HG02642 (cell line): ENCODE data around the gene EIF1AD.
"Not testable (repeated sequence)": the region's sequence is repeated elsewhere in the genome, so short reads cannot be mapped to it uniquely, and the experiment has no call there.

Source experiments
- ATAC-seq: cut with Tn5 transposase; IDR thresholded peaks from one replicate; pipeline ENCODE4 v1.9.1; 2021; ENCODE audit warnings: mild to moderate bottlenecking; ENCODE audit not compliant: unreplicated experiment, poor library complexity

The EIF1AD gene

DNA sequence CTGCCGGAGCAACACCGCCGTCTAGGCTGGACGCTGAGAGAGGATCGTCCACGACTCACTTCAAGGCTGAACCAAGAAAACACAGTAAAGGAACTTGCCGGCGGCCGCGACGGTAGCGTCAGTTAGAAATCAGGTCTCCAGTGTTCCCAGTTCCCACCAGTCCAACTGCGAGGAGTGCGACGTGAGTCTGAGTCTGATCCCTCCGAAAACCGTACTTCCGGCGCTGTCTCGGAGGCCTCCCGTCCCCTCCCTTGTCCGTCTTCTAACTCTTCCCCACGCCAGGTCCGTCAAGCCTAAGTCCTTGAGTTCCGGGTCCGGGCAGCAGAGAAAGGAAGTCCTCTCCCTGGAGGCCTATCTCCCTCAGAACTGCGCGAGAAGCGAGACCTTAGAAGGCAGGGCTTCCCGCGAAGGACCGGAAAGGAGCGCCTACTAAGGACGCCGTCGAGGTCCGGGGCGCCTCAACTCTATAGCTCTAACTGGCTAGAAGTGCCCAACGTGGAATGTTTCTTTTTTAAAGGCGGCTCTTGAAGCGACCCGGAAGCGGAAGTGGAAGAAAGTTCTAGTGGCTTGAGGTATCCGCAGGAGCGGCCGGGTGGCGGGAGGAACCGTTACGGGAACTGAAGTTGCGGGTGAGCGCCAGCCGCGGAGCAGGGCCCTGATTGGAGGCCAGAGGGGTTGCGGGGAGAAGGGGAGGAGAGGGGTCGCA, at the start of gene EIF1AD, which contains the start of gene BANF1:
TSS of gene EIF1AD (minus strand) at position 216 of the 706 bp plus-strand sequence. CDS start 1,768 bp downstream, outside the sequence.
TSS of gene BANF1 (plus strand) at position 562 of the 706 bp plus-strand sequence. CDS start 748 bp downstream, outside the sequence.
- ATAC-seq: peak; percentile 83

DNA sequence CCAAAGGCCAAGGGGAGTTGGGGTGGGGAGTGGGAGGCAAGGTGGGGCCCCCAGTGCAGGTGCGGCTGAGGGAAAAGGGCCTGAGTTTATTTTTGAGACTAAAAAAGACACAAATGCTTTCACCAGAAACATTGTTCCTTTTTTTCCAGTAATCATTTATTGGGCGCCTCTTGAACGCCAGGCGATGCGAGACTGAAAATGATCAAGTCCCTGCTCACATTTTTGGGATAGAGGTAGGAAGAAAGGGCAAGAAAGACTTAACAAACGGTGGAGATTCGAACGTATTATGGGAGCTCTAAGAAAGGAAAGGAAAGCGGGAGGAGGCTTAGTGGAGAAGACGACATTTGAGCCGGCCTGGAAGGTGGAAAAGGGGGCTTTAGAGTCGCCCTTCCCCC, 49.4 kb upstream of the EIF1AD start:
- ATAC-seq: no peak

GRCh38 chr11:66050581-66051231, 48.7 kb upstream of the EIF1AD start:
- no peak for ATAC-seq

DNA sequence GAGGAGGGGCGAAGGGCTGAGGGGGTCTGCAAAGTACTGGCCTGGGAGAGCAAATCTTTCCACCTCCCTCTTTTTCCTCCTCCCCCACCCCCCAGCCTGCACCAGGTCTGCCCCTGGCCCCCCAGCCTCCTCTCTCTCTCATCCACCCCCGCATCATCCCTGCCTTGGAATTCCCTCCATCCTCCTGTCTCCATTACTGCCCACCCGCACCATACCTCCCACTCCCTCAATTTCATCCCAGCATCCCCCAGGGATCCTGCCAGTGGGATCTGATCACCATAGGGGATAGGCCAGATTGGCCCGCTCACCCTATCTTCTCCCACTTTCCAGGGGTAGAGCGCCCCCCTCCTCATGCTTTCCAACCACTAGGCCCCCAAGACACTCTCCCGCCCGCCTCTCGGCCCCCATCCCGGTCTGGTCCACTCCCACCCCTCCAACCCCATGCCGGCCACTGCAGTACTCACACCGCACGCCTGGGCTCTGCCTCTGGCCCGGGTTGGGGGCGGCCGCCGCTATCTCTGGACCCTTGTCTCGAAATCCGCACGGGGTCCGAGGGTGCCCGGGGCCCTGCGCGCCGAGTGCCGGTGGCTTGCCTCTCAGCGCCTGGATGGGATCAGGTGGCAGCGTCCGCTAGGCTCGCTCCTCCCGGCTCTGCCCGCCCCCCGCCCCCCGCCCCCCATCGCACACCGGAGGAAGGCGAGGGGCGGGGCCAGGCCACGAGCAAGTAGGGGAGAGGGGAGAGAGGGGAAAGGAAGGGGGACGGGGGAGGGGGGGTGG, 46.8 kb upstream of the EIF1AD start, which contains the start of gene GAL3ST3:
TSS of gene GAL3ST3 (minus strand) at position 615 of the 777 bp plus-strand sequence. CDS start 3,746 bp downstream, outside the sequence.
- ATAC-seq: no peak

- no peak for ATAC-seq
Observed at GRCh38 chr11:66047541-66048365, 45.8 kb upstream of the EIF1AD start.

- no peak for ATAC-seq
Observed at GRCh38 chr11:66046901-66047300, 44.9 kb upstream of the EIF1AD start.

DNA sequence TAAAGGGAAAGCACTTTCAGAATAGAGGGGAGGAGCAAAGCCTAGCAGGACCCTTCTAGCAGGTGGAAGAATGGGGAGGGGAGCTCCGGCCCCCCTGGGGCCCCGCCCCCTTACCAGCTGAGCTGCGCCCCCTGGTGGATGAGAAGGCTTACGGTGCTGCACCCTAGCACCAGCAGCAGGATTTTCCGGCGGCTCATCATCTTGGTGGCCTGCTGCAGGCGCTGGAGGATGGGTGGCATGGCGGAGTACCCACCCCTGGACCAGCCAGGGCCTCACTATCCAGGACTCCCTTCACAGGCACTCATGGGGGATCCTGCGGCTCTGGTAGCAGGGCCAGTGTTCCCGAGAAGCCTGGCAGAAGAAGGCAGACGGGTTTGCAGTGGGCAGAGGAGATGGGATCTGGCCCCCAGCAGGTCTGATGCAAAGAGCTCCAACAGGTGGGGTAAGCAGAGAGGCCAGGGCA, 43.3 kb upstream of the EIF1AD start:
- peak; percentile 66 for ATAC-seq

- ATAC-seq: no peak
Observed at GRCh38 chr11:66044757-66045156, 42.8 kb upstream of the EIF1AD start.

DNA sequence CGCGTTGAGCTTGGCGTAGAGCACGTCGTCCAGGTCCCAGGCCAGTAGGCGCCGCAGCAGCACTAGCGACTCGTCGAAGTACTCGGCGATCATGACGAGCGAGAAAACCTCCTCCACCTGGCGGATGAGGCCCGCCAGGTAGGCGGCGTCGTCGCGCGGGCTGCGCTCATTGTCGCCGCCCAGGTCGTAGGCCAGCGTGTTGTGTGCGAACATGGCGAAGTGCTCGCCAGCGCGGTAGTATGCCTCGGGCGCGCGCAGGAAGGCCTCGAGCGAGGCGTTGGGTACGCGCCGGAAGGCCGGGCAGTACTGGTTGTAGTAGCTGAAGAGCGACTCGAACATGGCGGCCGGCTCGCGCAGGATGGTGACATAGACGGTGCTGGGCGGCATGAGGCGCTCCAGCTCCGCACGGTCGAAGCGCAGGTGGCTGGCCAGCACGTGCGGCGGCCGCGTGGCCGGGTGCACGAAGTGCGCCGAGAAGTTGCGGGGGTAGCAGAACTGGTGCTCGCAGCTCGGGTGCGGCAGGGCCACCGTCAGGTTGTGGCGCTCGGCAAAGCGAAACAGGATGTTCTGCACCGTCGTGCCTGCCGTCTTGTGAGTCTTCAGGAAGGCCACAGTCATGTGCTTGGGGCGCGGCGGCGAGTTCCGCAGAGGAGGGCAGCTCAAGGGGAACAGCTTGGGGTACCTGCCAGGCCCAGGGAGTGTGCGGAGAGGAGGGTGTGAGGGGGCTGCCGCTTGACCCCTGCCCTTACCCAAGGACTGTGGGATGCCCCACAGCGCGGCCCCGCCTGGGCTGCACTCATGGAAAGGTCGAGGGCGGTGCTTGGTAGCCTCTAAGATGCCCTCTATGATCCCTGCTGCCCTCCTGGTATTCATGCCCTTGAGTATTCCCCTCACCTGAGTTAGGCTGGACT, 41.3 kb upstream of the EIF1AD start:
- no peak for ATAC-seq

- no peak for ATAC-seq
Observed at GRCh38 chr11:66042227-66042995, 40.5 kb upstream of the EIF1AD start.

DNA sequence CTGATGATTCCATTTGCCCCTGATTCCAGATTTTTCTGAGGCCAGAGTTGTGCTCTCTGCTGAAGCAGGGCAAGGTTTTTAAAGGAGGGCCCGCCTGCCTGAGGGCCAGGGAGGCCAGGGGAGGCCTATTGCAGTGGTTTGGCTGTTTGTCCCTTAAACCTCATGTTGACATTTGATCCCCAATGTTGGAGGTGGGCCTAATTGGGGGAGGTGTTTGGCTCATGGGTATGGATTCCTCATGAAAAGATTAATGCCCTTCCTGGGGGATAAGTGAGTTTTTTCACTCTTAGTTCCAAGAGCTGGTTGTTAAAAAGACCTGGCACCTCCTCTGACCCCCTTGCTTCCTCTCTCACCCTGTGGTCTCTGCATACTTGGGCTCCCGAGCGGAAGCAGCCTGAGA, 37.8 kb upstream of the EIF1AD start:
- no peak for ATAC-seq

DNA sequence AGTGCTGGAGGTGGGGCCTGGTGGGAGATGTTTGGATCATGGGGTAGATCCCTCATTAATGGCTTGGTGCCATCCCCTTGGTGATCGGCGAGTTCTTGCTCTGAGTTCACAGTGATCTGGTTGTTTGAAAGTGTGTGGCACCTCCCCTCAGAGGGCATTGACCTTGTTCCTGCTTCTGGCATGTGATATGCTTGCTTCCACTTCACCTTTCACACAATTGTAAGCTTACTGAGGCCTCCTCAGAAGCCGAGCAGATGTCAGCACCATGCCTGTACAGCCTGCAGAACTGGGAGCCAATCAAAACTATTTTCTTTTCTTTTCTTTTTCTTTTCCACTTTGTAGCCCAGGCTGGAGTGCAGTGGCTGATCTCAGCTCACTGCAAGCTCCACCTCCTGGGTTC, 35.4 kb upstream of the EIF1AD start:
- no peak for ATAC-seq

DNA sequence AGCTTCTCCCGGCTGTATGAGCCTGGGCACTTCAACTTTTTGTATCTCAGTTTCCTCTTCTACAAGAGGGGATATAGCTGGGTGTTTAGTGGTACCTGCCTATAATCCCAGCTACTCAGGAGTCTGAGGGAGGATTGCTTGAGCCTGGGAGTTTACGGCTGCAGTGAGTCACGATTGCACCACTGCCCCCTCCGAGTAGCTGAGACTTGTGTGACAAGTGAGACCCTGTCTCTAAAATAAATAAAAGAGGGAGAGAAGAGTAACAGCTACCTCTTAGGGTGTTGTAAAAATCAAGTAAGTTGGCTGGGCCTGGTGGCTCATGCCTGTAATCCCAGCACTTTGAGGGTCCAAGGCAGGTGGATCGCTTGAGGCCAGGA, 34.4 kb upstream of the EIF1AD start:
- ATAC-seq: no peak

DNA sequence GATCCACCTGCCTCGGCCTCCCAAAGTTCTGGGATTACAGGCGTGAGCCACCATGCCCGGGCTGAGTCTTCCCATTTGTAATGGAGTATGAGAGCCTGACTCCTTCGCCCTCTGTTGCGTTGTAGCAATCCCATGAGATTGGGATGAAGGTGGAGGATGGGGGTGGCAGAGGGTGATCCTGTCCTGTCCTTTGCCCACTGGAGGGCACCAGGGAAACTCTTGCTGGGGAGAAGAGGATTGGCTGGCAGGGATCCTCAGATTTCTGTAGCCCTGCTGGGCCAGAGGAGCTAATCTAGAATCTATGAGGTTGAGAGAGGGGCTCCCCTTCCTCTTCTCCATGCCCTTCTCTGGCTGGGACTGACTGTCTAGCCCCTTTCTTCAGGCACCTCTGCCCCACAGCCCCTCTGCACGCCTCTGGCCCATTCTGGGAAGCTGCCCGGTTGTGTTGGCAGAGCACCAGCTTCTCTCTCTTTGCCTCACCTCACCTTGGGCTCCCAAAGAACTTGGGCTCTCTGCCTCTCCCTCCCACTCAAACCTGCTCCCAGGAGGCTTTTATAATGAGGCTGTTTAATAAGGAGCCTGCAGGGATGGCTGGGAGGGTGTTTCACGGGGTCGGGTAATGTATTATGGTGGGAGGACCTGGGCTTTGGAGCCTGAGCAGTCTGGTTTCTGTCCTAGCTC, 33.8 kb upstream of the EIF1AD start:
- ATAC-seq: no peak

GRCh38 chr11:66032957-66033735, 31.2 kb upstream of the EIF1AD start:
- no peak for ATAC-seq

DNA sequence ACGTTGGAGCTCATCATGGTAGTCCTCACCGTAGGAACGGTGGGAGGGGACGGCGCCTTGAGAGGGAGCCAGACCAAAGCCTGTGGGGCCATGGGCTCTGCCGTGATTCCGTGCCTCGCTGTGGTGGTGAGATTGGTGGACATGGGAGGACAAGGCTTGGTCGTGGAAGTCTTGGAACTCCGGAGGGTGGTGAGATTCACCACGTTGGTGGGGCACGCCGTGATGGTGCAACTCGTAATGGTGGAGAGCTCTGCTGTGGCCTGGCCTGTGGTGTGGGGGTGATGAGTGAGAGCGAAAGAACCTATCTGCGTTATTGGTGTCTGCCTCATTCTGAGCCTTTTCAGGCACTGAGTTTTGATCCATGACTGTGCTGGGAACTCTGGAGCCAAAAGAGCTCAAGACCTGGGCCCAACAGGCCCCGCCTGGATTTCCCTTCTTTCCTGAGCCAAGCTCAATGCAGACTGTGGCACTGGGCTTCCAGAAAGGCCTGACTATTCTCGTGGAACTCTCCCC, 24.1 kb upstream of the EIF1AD start, which contains the start of gene CATSPER1:
TSS of gene CATSPER1 (minus strand) at position 463 of the 513 bp plus-strand sequence. CDS start at position 363, 100 bp downstream.
- ATAC-seq: no peak

GRCh38 chr11:66023186-66023440, 21.2 kb upstream of the EIF1AD start:
- ATAC-seq: not testable (repeated sequence)
